Stimulated activated CD4-positive, alpha-beta T cell treated with anti-CD3 and anti-CD28 coated beads, Interleukin-4, amount 100 ng/mL, for 1 hour (primary cell): Measurements from ENCODE around the gene SAMSN1.

Source experiments
- DNase-seq: peaks from one replicate; pipeline ENCODE4 v3.0.0-alpha.2; 2020

SAMSN1 gene

GRCh38 chr21:14483296-14483695 lies 62.8 kb downstream of the SAMSN1 start:
- no peak for DNase-seq

GRCh38 chr21:14482165-14482564 lies 64.0 kb downstream of the SAMSN1 start:
- peak; percentile 20 for DNase-seq

GRCh38 chr21:14480411-14481031 lies 65.6 kb downstream of the SAMSN1 start:
- no peak for DNase-seq

- no peak for DNase-seq
Observed at GRCh38 chr21:14479241-14479786, 66.8 kb downstream of the SAMSN1 start.

GRCh38 chr21:14477841-14478240 lies 68.3 kb downstream of the SAMSN1 start:
- DNase-seq: no peak

GRCh38 chr21:14477133-14477532 lies 69.0 kb downstream of the SAMSN1 start:
- no peak for DNase-seq

GRCh38 chr21:14474995-14475394 lies 71.1 kb downstream of the SAMSN1 start:
- DNase-seq: no peak

GRCh38 chr21:14469641-14470040 lies 76.5 kb downstream of the SAMSN1 start:
- no peak for DNase-seq

- no peak for DNase-seq
Observed at GRCh38 chr21:14466715-14467114, 79.4 kb downstream of the SAMSN1 start.

GRCh38 chr21:14457762-14458161 lies 88.4 kb downstream of the SAMSN1 start:
- DNase-seq: no peak

- no peak for DNase-seq
Observed at GRCh38 chr21:14456911-14457310, 89.2 kb downstream of the SAMSN1 start.

GRCh38 chr21:14454016-14455009 lies 91.8 kb downstream of the SAMSN1 start:
- no peak for DNase-seq

GRCh38 chr21:14453339-14454015 lies 92.6 kb downstream of the SAMSN1 start:
- no peak for DNase-seq

GRCh38 chr21:14452727-14453241 lies 93.3 kb downstream of the SAMSN1 start:
- DNase-seq: no peak

GRCh38 chr21:14452031-14452726 lies 93.9 kb downstream of the SAMSN1 start:
- DNase-seq: no peak

- DNase-seq: no peak
Observed at GRCh38 chr21:14451546-14451945, 94.6 kb downstream of the SAMSN1 start.

GRCh38 chr21:14448784-14449183 lies 97.3 kb downstream of the SAMSN1 start:
- no peak for DNase-seq

GRCh38 chr21:14438211-14438610 lies 107.9 kb downstream of the SAMSN1 start:
- DNase-seq: no peak

GRCh38 chr21:14435423-14435822 lies 110.7 kb downstream of the SAMSN1 start:
- DNase-seq: no peak
